Thoracic aorta (tissue), 2 donors: ENCODE data around the gene CHDH. TPM values are rescaled to one million over a fixed set of nuclear protein-coding genes. Genes with fewer than 3 reads are reported as not detected.

Experiments used
- ATAC-seq: fragments of 150-250 bp; one replicate; pipeline ENCODE4 v1.8.0; 2017; ENCODE audit warnings: low read depth; ENCODE audit not compliant: insufficient number of reproducible peaks, low FRiP score
- DNase-seq: peaks from one replicate; pipeline ENCODE4 v3.0.0-alpha.2; 2020; ENCODE audit warnings: low spot score
- H3K27ac ChIP-seq, 2 donors: fragments of 200-600 bp; sonication (generic); 1 replicate in 1 of 2; 2 replicates in 1 of 2; pipeline ENCODE4 v1.5.1; 2016; ENCODE audit warnings: mild to moderate bottlenecking in 2 of 2, moderate library complexity in 2 of 2
- H3K27me3 ChIP-seq: fragments of 200-600 bp; sonication (generic); replicated peaks from 2 replicates; pipeline ENCODE4 v1.6.0; 2016; ENCODE audit warnings: mild to moderate bottlenecking; ENCODE audit not compliant: insufficient read depth
- H3K36me3 ChIP-seq: fragments of 200-600 bp; sonication (generic); one replicate; pipeline ENCODE4 v1.5.1; 2016
- H3K4me1 ChIP-seq, 2 donors: fragments of 200-600 bp; sonication (generic); 1 replicate in 1 of 2; 2 replicates in 1 of 2; pipeline versions ENCODE4 v1.5.1 to v1.6.0; 2016; ENCODE audit warnings: low read depth in 2 of 2, mild to moderate bottlenecking in 1 of 2; ENCODE audit not compliant: control insufficient read depth in 1 of 2
- H3K4me3 ChIP-seq: fragments of 200-600 bp; sonication (generic); 2 replicates; pipeline ENCODE4 v1.5.1; 2016; ENCODE audit warnings: mild to moderate bottlenecking
- H3K9me3 ChIP-seq: fragments of 200-600 bp; sonication (generic); 2 replicates; pipeline ENCODE4 v1.5.1; 2016
- total RNA-seq, 2 donors: library from RNA; depleted of rRNA; stranded (reverse); fragments of >200 nt; gene quantifications; one replicate each; pipeline versions ENCODE4 v1.1.0 to v1.2.3, GENCODE V29; 2016
- TF ChIP-seq, protein P1 (sequence below): fragments of 200-600 bp; sonication (generic); IDR thresholded peaks from one replicate; pipeline ENCODE4 v1.5.1; 2019; ENCODE audit warnings: antibody characterized with exemption

Gene CHDH
- total RNA-seq, 2 donors from 2014 or later = 0.68 to 8.4 TPM

DNA sequence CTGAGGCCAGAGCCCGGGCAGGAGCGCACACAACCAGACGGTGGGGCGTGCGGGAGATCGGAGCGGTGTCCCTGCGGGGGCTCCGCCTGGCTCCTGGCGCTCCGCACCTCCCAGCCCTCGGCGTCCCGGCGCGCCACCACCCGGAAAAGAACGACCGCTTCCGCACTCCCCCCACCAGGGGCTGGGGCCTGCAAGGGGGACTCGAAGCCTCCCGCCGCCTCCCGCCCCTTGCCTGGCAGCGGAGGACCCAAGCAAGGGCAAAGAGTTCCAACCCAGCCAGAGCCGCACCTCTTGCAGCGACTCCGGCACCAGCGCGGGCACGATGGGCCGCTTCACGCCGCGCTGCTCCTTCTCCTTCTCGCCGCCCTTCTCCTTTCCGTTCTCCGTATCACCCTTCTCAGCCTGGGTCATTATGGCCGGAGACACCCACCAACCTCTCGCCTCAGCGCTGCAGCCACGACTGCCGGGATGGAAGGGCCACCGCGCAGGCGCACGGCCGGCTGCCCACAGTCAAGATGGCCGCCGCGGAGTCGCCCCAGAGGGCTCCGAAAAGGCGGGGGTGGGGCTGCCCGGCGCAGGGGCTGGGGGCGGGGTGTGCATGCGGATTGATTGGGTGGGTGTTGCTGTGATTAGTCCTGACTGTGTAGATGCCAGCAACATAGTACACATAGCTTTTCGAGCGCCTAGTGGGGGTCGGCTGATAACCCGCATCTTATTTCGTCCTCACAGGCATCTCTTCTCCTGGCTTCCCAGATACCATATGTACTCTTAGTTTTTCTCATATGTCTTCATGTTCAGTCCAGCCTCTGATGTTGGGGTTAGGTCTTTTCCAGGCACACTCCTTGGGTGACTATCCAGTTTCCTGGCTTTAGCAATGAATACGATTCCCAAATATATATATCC lies 35.7 kb upstream of the CHDH start, which contains the start of gene ACTR8:
Gene ACTR8, minus strand, starts transcription at position 462 of the 903 bp plus-strand sequence. Its CDS starts 51 bp downstream, at position 411.
- Histone ChIP-seq H3K27me3 (no peaks in the 10 kb centered on the region), H3K9me3 (no peaks in the 10 kb centered on the region), H3K36me3 (peaks cover 26% of the 10 kb centered on the region), H3K27ac (peak within 1 kb of the TSS; percentile 76 to 88), H3K4me3 (peak within 1 kb of the TSS; percentile 98), H3K4me1 (peaks cover 10 to 13% of the 10 kb centered on the region in 2 donors)
- TF ChIP-seq, protein P1, sequence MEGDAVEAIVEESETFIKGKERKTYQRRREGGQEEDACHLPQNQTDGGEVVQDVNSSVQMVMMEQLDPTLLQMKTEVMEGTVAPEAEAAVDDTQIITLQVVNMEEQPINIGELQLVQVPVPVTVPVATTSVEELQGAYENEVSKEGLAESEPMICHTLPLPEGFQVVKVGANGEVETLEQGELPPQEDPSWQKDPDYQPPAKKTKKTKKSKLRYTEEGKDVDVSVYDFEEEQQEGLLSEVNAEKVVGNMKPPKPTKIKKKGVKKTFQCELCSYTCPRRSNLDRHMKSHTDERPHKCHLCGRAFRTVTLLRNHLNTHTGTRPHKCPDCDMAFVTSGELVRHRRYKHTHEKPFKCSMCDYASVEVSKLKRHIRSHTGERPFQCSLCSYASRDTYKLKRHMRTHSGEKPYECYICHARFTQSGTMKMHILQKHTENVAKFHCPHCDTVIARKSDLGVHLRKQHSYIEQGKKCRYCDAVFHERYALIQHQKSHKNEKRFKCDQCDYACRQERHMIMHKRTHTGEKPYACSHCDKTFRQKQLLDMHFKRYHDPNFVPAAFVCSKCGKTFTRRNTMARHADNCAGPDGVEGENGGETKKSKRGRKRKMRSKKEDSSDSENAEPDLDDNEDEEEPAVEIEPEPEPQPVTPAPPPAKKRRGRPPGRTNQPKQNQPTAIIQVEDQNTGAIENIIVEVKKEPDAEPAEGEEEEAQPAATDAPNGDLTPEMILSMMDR = peak; percentile 35
- ATAC-seq = peak; percentile 45
- peak; percentile 47 for DNase-seq

DNA sequence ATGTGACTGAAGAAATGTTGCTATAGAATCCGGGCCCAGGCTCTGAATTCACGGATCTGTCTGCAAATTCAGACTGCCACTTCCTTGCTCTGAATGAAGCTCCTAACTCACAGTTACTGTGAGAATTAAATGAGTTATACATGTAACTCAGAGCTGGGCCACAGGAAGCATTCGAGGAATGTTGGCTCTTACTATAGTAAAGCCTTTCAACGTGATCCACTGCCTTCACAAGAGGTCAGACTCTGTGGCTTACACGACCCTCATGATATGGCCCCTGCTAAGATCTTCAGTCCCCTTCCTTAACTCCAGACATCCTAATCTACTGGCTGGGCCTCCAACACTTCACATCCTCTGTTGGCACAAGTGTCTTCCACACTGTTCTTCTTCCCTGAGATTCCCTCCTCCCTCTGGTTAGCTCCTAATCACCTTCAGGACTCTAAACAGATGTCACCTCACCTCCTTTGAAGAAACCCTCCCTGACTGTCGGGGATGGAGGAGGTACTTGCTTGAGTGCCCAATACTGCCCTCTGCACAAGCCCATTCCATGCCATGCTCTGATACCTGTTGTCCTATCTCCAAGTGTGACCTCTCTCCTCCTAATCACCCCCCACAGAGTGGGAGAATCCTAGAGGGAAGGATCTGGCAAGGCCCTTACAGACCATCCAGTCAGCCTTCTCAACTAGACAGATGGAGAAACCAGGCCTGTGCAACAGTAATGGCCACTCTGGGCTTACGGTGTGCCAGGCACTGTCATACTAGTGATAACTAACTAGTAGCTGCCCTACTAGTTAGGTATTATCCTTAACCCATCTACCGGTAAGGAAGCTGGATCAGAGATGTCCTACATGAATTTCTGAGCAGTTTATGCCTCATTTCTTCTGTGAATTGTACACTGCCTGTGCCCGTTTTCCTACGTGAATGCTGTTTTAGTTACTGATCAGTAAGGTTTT lies 34.5 kb upstream of the CHDH start:
- DNase-seq (no peak), ATAC-seq (no peak)
- Histone ChIP-seq H3K36me3 (peaks cover 35% of the 10 kb centered on the region), H3K4me3 (peak overlapping the region; percentile 98), H3K27ac (no peak overlapping the region), H3K9me3 (no peaks in the 10 kb centered on the region), H3K4me1 (peaks cover 10 to 13% of the 10 kb centered on the region in 2 donors), H3K27me3 (no peaks in the 10 kb centered on the region)
- TF ChIP-seq, protein P1 = no peak

DNA sequence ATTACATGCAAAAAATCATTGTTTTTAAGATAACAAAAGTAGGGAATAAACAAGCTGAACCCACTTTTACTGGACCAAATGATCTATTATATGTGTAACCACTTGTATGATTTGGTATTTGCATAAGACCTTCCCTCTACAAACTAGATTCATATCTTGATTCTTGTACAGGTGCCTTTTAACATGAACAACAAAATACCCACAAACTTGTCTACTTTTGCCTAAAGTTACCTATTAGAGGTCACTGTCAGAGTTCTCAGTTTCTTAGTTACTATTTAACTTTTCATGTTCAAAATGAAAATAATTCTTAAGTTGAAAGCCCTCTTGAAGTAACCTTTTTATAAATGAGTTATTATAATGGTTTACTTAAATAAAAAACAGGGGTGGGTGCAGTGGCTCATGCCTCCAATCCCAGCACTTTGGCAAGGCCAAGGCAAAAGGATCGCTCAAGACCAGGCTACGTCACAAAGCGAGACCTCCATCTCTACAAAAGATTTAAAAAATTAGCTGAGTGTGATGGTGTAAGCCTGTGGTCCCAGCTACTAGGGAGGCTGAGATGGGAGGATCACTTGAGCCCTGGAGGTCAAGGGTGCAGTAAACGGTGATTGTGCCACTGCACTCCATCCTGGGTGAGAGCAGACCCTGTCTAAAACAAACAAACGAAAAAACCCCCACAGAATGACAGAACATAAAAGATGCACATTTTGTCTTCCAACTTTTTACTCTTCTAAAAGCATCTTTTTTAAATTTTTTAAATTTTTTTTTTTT lies 19.7 kb upstream of the CHDH start:
- peaks cover 59% of the 10 kb centered on the region for H3K36me3 ChIP-seq
- H3K4me3 ChIP-seq = no peak overlapping the region
- H3K27ac ChIP-seq = no peak overlapping the region
- DNase-seq = no peak
- H3K9me3 ChIP-seq = no peaks in the 10 kb centered on the region
- H3K27me3 ChIP-seq = no peaks in the 10 kb centered on the region
- TF ChIP-seq, protein P1 = no peak
- no peak for ATAC-seq
- H3K4me1 ChIP-seq = no peaks in the 10 kb centered on the region

DNA sequence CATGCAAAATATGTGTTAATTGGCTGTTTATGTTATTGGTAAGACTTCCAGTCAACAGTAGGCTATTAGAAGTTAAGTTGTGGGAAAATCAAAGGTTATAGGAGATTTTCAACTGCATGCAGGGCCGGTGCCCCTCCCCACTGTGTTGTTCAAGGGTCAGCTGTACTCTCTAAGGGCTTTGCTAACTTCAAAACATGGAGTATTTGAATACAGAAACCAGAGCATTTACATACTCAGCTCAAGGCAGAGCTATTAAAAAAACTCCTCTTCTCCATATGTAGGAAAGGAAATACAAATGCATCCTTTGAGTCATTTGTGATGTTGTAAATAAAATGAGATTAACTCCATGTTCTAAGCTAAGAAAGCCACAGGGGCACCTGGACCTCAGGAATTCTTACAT lies 16.9 kb upstream of the CHDH start:
- Histone ChIP-seq H3K4me3 (no peak overlapping the region), H3K9me3 (no peaks in the 10 kb centered on the region), H3K27me3 (no peaks in the 10 kb centered on the region), H3K27ac (no peak overlapping the region), H3K4me1 (no peaks in the 10 kb centered on the region), H3K36me3 (peaks cover 44% of the 10 kb centered on the region)
- no peak for ATAC-seq
- DNase-seq = no peak
- TF ChIP-seq, protein P1 = no peak
